Fibroblast of lung (primary cell): ENCODE measurements around the gene SH3GL1.

Experiments
- EZH2 ChIP-seq: IDR thresholded peaks from 2 replicates; pipeline ENCODE4 v1.5.1; 2012; ENCODE audit warnings: low read length, control low read depth, mild to moderate bottlenecking; ENCODE audit errors: missing control alignments
- TF ChIP-seq, protein P1 (sequence below), 2 donors: IDR thresholded peaks in 1 of 2; conservative IDR thresholded peaks in 1 of 2; 1 replicate in 1 of 2; 2 replicates in 1 of 2; pipeline ENCODE4 v1.5.1; 2011 to 2012; ENCODE audit warnings: low read length in 2 of 2, control low read depth in 1 of 2, inconsistent platforms in 1 of 2, low read depth in 1 of 2, mild to moderate bottlenecking in 1 of 2

DNA sequence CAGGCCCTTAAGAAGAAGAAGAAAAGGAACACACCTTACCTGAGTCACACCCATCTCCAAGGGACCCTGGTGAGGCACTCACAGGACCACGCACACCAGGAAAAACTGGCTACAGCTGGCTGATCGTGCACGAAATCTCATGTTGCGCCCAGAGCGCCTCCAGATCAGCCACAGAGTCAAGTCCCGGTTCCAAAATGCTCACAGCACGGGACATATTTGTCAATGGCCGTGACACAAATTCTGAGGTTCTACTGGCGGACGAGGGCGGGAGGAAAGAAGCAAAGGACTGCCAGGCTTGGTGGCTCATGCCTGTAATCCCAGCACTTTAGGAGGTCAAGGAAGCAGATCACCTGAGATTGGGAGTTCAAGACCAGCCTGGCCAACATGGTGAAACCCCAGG, 21.5 kb downstream of the SH3GL1 start:
- TF ChIP-seq, protein P1, sequence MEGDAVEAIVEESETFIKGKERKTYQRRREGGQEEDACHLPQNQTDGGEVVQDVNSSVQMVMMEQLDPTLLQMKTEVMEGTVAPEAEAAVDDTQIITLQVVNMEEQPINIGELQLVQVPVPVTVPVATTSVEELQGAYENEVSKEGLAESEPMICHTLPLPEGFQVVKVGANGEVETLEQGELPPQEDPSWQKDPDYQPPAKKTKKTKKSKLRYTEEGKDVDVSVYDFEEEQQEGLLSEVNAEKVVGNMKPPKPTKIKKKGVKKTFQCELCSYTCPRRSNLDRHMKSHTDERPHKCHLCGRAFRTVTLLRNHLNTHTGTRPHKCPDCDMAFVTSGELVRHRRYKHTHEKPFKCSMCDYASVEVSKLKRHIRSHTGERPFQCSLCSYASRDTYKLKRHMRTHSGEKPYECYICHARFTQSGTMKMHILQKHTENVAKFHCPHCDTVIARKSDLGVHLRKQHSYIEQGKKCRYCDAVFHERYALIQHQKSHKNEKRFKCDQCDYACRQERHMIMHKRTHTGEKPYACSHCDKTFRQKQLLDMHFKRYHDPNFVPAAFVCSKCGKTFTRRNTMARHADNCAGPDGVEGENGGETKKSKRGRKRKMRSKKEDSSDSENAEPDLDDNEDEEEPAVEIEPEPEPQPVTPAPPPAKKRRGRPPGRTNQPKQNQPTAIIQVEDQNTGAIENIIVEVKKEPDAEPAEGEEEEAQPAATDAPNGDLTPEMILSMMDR (conservative IDR thresholded peaks at IDR 0.05 in 1 of 2, IDR thresholded peaks at IDR 0.05 in 1 of 2; ENCODE audit: low read depth in 1 of 2, low read length in 2 of 2) = no peak
- TF ChIP-seq EZH2 = no peak
